ENCODE data around the gene GBX2. TPM values are rescaled to one million over a fixed set of nuclear protein-coding genes. Genes with fewer than 3 reads are reported as not detected.
A peak's percentile ranks its signal among the peaks of the same experiment; 100 is the strongest.

The GBX2 gene
- total and polyA plus RNA-seq, 9 of the 15 experiments (the other 6 are each of a cell fraction or from before 2014, with no cell fraction given), result 0.03 to 0.53 (median 0.27) TPM; not detected in 1

DNA sequence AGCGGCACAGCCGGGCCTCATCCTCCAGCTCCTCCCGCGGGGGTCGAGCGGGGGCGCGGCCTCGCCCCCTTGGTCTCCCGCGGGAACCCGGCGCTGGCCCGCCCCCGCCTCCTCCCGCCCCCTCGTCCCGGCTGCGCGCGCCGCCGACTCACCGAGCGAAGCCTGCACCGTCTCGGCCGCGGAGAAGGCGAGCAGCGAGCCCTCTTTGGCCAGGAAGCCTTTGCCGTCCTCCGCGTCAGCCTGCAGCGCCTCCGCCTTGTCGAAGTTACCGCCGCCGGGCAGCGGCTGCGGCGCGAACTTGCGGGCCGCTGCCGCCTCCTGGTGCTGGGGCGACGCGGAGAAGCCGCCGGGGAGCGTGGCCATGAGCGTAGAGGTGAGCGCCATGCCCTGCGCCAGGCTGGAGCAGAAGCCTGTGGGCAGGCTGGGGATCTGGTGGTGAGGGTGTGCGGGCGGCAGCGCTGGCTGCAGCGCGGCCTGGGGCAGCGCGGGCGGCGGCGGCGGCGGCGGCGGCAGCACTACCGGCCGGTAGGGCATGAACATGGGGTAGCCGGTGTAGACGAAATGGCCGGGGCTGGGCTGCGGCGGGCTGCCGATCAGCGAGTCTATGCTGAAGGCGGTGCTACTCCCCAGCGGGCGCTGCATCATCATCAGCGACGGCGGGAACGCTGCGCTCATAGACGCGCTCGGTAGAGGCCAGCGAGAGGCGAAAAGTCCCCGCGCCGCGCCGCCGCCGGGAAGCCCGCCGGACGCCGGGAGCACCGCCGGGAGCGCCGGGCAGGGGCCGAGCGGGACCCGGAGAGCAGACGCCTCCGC, 683 bp downstream of the GBX2 start (continued):
- TF ChIP-seq, protein P1, sequence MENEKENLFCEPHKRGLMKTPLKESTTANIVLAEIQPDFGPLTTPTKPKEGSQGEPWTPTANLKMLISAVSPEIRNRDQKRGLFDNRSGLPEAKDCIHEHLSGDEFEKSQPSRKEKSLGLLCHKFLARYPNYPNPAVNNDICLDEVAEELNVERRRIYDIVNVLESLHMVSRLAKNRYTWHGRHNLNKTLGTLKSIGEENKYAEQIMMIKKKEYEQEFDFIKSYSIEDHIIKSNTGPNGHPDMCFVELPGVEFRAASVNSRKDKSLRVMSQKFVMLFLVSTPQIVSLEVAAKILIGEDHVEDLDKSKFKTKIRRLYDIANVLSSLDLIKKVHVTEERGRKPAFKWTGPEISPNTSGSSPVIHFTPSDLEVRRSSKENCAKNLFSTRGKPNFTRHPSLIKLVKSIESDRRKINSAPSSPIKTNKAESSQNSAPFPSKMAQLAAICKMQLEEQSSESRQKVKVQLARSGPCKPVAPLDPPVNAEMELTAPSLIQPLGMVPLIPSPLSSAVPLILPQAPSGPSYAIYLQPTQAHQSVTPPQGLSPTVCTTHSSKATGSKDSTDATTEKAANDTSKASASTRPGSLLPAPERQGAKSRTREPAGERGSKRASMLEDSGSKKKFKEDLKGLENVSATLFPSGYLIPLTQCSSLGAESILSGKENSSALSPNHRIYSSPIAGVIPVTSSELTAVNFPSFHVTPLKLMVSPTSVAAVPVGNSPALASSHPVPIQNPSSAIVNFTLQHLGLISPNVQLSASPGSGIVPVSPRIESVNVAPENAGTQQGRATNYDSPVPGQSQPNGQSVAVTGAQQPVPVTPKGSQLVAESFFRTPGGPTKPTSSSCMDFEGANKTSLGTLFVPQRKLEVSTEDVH (IDR thresholded peaks at IDR 0.05; ENCODE audit: low read depth, partially characterized antibody), result no peak
- TF ChIP-seq CBFB (CRISPR knock-in tag; IDR thresholded peaks at IDR 0.05), result no peak
- no peak for TF ChIP-seq ETV5 (CRISPR knock-in tag; IDR thresholded peaks at IDR 0.05; ENCODE audit: low read depth)
- TF ChIP-seq, protein P2, sequence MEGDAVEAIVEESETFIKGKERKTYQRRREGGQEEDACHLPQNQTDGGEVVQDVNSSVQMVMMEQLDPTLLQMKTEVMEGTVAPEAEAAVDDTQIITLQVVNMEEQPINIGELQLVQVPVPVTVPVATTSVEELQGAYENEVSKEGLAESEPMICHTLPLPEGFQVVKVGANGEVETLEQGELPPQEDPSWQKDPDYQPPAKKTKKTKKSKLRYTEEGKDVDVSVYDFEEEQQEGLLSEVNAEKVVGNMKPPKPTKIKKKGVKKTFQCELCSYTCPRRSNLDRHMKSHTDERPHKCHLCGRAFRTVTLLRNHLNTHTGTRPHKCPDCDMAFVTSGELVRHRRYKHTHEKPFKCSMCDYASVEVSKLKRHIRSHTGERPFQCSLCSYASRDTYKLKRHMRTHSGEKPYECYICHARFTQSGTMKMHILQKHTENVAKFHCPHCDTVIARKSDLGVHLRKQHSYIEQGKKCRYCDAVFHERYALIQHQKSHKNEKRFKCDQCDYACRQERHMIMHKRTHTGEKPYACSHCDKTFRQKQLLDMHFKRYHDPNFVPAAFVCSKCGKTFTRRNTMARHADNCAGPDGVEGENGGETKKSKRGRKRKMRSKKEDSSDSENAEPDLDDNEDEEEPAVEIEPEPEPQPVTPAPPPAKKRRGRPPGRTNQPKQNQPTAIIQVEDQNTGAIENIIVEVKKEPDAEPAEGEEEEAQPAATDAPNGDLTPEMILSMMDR (IDR thresholded peaks at IDR 0.05 in 2 of 3, conservative IDR thresholded peaks at IDR 0.05 in 1 of 3; ENCODE audit: insufficient read depth in 2 of 3, low read depth in 1 of 3, low read length in 3 of 3), result peak; percentile 27 to 70 (median 56); a peak in 4 of 6 replicates
- TF ChIP-seq ZNF143 (CRISPR knock-in tag; IDR thresholded peaks at IDR 0.05), result no peak
- TF ChIP-seq SETDB1 (IDR thresholded peaks at IDR 0.05; ENCODE audit: low read length), result no peak
- TF ChIP-seq, protein P3, sequence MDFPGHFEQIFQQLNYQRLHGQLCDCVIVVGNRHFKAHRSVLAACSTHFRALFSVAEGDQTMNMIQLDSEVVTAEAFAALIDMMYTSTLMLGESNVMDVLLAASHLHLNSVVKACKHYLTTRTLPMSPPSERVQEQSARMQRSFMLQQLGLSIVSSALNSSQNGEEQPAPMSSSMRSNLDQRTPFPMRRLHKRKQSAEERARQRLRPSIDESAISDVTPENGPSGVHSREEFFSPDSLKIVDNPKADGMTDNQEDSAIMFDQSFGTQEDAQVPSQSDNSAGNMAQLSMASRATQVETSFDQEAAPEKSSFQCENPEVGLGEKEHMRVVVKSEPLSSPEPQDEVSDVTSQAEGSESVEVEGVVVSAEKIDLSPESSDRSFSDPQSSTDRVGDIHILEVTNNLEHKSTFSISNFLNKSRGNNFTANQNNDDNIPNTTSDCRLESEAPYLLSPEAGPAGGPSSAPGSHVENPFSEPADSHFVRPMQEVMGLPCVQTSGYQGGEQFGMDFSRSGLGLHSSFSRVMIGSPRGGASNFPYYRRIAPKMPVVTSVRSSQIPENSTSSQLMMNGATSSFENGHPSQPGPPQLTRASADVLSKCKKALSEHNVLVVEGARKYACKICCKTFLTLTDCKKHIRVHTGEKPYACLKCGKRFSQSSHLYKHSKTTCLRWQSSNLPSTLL (IDR thresholded peaks at IDR 0.05), result no peak
- TF ChIP-seq CCAR2 (IDR thresholded peaks at IDR 0.05; ENCODE audit: low read depth, low read length), result no peak
- TF ChIP-seq CBX5 (IDR thresholded peaks at IDR 0.05; ENCODE audit: borderline replicate concordance, low read depth), result no peak
- no peak for TF ChIP-seq ZC3H8 (IDR thresholded peaks at IDR 0.05)
- TF ChIP-seq, protein P4, sequence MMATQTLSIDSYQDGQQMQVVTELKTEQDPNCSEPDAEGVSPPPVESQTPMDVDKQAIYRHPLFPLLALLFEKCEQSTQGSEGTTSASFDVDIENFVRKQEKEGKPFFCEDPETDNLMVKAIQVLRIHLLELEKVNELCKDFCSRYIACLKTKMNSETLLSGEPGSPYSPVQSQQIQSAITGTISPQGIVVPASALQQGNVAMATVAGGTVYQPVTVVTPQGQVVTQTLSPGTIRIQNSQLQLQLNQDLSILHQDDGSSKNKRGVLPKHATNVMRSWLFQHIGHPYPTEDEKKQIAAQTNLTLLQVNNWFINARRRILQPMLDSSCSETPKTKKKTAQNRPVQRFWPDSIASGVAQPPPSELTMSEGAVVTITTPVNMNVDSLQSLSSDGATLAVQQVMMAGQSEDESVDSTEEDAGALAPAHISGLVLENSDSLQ (IDR thresholded peaks at IDR 0.05), result no peak
- TF ChIP-seq, protein P5, sequence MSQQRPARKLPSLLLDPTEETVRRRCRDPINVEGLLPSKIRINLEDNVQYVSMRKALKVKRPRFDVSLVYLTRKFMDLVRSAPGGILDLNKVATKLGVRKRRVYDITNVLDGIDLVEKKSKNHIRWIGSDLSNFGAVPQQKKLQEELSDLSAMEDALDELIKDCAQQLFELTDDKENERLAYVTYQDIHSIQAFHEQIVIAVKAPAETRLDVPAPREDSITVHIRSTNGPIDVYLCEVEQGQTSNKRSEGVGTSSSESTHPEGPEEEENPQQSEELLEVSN (IDR thresholded peaks at IDR 0.05; ENCODE audit: borderline replicate concordance in 1 of 2, extremely low read depth in 1 of 2, insufficient read depth in 1 of 2, insufficient read length in 1 of 2, low read depth in 1 of 2, low read length in 1 of 2, poor library complexity in 1 of 2, severe bottlenecking in 1 of 2), result peak in 1 of 2 experiments; percentile 59
- peak; percentile 24 to 48; a peak in 3 of 4 replicates for TF ChIP-seq RAD21 (CRISPR knock-in tag; conservative IDR thresholded peaks at IDR 0.05 in 1 of 2, IDR thresholded peaks at IDR 0.05 in 1 of 2)
- TF ChIP-seq POLR3A (IDR thresholded peaks at IDR 0.05; ENCODE audit: borderline replicate concordance, extremely low read depth, insufficient read depth, insufficient read length), result no peak
- TF ChIP-seq ZNF77 (CRISPR knock-in tag; IDR thresholded peaks at IDR 0.05), result no peak
- peak; percentile 10; the same call in 1 of the 2 replicates for TF ChIP-seq POLR2G (IDR thresholded peaks at IDR 0.05; ENCODE audit: low read depth, low read length)
- TF ChIP-seq MCM2 (IDR thresholded peaks at IDR 0.05; ENCODE audit: low read depth), result no peak
- TF ChIP-seq MIER1 (IDR thresholded peaks at IDR 0.05; ENCODE audit: low read depth), result no peak

Data from K562 (cell line).